LNCaP clone FGC (cell line): ENCODE measurements around the gene BCAT1.
A peak's percentile ranks its signal among the peaks of the same experiment; 100 is the strongest.

ENCODE experiments used
- DNase-seq: peaks from one replicate; pipeline ENCODE4 v3.0.0-alpha.2; 2011; ENCODE audit warnings: low read depth
- H3K4me3 ChIP-seq: 2 replicates; pipeline ENCODE4 v1.5.1; 2011; ENCODE audit warnings: mild to moderate bottlenecking, low read depth, low read length, control low read depth
- CTCF ChIP-seq: IDR thresholded peaks from 2 replicates; pipeline ENCODE4 v1.5.1; 2012; ENCODE audit warnings: mild to moderate bottlenecking; ENCODE audit not compliant: control insufficient read depth, insufficient read depth; ENCODE audit errors: extremely low read depth

BCAT1 gene

GRCh38 chr12:24803430-24804245, 145.3 kb downstream of the BCAT1 start:
- H3K4me3 ChIP-seq: no peak overlapping the region
- DNase-seq: no peak
- no peak for TF ChIP-seq CTCF

- no peak for TF ChIP-seq CTCF
- no peak for DNase-seq
- no peak overlapping the region for H3K4me3 ChIP-seq
These were observed 150.6 kb downstream of the BCAT1 start for GRCh38 chr12:24798335-24798734.

- no peak for DNase-seq
- TF ChIP-seq CTCF: no peak
- no peak overlapping the region for H3K4me3 ChIP-seq
These were observed 151.0 kb downstream of the BCAT1 start for GRCh38 chr12:24797901-24798300.

- no peak for DNase-seq
- H3K4me3 ChIP-seq: no peak overlapping the region
- TF ChIP-seq CTCF: no peak
These were observed 152.0 kb downstream of the BCAT1 start for GRCh38 chr12:24796876-24797275.

GRCh38 chr12:24795699-24796347, 153.1 kb downstream of the BCAT1 start:
- no peak for TF ChIP-seq CTCF
- DNase-seq: no peak
- H3K4me3 ChIP-seq: peak overlapping the region; percentile 13

- no peak for DNase-seq
- H3K4me3 ChIP-seq: no peak overlapping the region
- TF ChIP-seq CTCF: no peak
These were observed 157.3 kb downstream of the BCAT1 start for GRCh38 chr12:24791622-24792021.
